Lung (tissue), 12 donors: Measurements from ENCODE around the gene ABHD17B. TPM values are rescaled to one million over a fixed set of nuclear protein-coding genes. Genes with fewer than 3 reads are reported as not detected.

Source experiments
- ATAC-seq: fragments of 200-7000 bp; cut with Tn5 transposase; one replicate; pipeline ENCODE4 v1.9.1; 2020; ENCODE audit warnings: moderate number of reproducible peaks; ENCODE audit not compliant: insufficient read depth, low FRiP score
- DNase-seq, 3 donors: peaks; one replicate each; pipeline ENCODE4 v3.0.0-alpha.2; 2013 to 2017
- H3K27ac ChIP-seq, 2 donors: one replicate each; pipeline ENCODE4 v1.5.1; 2013; ENCODE audit warnings: mild to moderate bottlenecking in 2 of 2, moderate library complexity in 2 of 2, control low read depth in 1 of 2, inconsistent platforms in 1 of 2, low read depth in 1 of 2, low read length in 1 of 2
- H3K27me3 ChIP-seq, 3 donors: one replicate each; pipeline ENCODE4 v1.5.1; 2013; ENCODE audit warnings: low read length in 2 of 3; ENCODE audit not compliant: control insufficient read depth in 3 of 3, insufficient read depth in 3 of 3
- H3K36me3 ChIP-seq, 4 donors: one replicate each; pipeline ENCODE4 v1.5.1; 2013; ENCODE audit warnings: low read length in 4 of 4, mild to moderate bottlenecking in 1 of 4, moderate library complexity in 1 of 4; ENCODE audit not compliant: control insufficient read depth in 4 of 4, insufficient read depth in 4 of 4
- H3K4me1 ChIP-seq, 5 donors: one replicate each; pipeline ENCODE4 v1.5.1; 2013; ENCODE audit warnings: low read length in 5 of 5, mild to moderate bottlenecking in 2 of 5, moderate library complexity in 1 of 5; ENCODE audit not compliant: control insufficient read depth in 5 of 5, insufficient read depth in 5 of 5
- H3K4me3 ChIP-seq: one replicate; pipeline ENCODE4 v1.5.1; 2013; ENCODE audit warnings: mild to moderate bottlenecking, control low read depth, moderate library complexity
- H3K9ac ChIP-seq, 2 donors: one replicate each; pipeline ENCODE4 v1.5.1; 2013; ENCODE audit warnings: low read length in 2 of 2, control low read depth in 1 of 2; ENCODE audit not compliant: insufficient read depth in 1 of 2
- H3K9me3 ChIP-seq, 4 donors: one replicate each; pipeline ENCODE4 v1.5.1; 2013; ENCODE audit warnings: low read length in 3 of 4, mild to moderate bottlenecking in 1 of 4, moderate library complexity in 1 of 4; ENCODE audit not compliant: control insufficient read depth in 4 of 4, insufficient read depth in 3 of 4
- WGBS, 2 donors: extraction: QIAGEN DNeasy Blood & Tissue Kit; methylation state at CpG; one replicate each; pipeline ENCODE4 v1.1.7; 2013; 5-methylcytosine and 5-hydroxymethylcytosine counted together
- polyA plus RNA-seq, 2 donors: library from polyadenylated mRNA; stranded (reverse); fragments of 200-250 nt; gene quantifications; one replicate each; pipeline ENCODE4 v1.2.1, GENCODE V29; 2013
- total RNA-seq, 2 donors: library from RNA; depleted of rRNA in 1 of 2; stranded (reverse); fragments of >200 nt in 1 of 2; gene quantifications; one replicate each; pipeline ENCODE4 v1.2.1, GENCODE V29; 2014 to 2021
- TF ChIP-seq, protein P1 (sequence below): IDR thresholded peaks from 2 replicates; pipeline ENCODE4 v1.5.1; 2012; ENCODE audit warnings: mild to moderate bottlenecking; ENCODE audit errors: control extremely low read depth, extremely low read depth
- donor health status: control.
- donor health status: control.
- donor health status: Bipolar disorder and iron deficiency.
- donor health status: healthy.
- donor health status: DM: yes; HTN: yes; CAD: no.

Gene ABHD17B
- total and polyA plus RNA-seq, 4 donors = 3.2 to 37.7 (median 13.8) TPM

DNA sequence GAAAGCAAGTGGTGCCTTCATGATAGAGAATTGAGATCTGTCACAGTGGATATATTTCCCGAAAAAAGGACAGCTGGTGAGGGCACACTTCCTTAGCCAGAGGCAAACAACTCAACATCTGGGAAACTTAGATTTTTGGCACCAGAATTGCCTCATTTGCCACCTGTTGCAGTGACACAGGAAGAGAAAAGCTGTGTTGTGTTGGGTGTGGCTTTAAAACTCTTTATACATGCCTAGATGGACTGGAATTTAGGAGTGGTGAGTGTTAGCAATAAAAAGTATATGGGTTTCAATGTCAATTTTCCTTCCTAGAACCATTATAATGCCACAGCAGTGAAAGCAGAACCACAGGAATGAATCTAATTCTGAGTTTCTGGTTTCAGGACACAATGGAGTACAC lies 80.1 kb downstream of the ABHD17B start:
- Histone ChIP-seq H3K36me3 (no peaks in the 10 kb centered on the region), H3K27ac (no peak overlapping the region), H3K9ac (no peak overlapping the region), H3K9me3 (peaks cover 0 to 5% (median 0%) of the 10 kb centered on the region in 4 donors), H3K27me3 (no peaks in the 10 kb centered on the region), H3K4me1 (no peaks in the 10 kb centered on the region), H3K4me3 (no peak overlapping the region)
- WGBS, 2 donors = 72 to 85% methylated on average over 1 of the region's 1 CpG
- TF ChIP-seq, protein P1, sequence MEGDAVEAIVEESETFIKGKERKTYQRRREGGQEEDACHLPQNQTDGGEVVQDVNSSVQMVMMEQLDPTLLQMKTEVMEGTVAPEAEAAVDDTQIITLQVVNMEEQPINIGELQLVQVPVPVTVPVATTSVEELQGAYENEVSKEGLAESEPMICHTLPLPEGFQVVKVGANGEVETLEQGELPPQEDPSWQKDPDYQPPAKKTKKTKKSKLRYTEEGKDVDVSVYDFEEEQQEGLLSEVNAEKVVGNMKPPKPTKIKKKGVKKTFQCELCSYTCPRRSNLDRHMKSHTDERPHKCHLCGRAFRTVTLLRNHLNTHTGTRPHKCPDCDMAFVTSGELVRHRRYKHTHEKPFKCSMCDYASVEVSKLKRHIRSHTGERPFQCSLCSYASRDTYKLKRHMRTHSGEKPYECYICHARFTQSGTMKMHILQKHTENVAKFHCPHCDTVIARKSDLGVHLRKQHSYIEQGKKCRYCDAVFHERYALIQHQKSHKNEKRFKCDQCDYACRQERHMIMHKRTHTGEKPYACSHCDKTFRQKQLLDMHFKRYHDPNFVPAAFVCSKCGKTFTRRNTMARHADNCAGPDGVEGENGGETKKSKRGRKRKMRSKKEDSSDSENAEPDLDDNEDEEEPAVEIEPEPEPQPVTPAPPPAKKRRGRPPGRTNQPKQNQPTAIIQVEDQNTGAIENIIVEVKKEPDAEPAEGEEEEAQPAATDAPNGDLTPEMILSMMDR = no peak
- DNase-seq (no peak), ATAC-seq (no peak)

DNA sequence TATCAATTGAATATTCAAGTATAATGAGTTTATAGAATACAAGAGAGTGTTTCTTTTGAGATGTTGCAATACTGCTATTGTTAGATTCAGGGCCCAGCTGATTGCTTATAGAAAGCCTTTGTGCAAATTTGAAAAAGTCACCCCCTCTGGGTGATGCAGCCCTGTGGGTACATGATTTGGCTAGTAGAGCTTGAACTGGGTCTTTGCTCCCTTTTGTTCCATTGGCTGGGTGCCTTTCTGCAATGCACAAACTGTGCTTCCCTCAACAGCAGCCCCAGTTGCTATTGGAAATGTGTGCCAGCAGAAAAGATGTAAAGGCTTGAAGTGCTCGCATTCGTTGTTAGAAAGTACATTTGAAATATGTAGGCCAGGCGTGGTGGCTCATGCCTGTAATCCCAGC lies 80.8 kb downstream of the ABHD17B start:
- Histone ChIP-seq H3K27ac (no peak overlapping the region), H3K9ac (no peak overlapping the region), H3K9me3 (peaks cover 0 to 5% (median 0%) of the 10 kb centered on the region in 4 donors), H3K27me3 (no peaks in the 10 kb centered on the region), H3K4me3 (no peak overlapping the region), H3K4me1 (no peaks in the 10 kb centered on the region), H3K36me3 (no peaks in the 10 kb centered on the region)
- TF ChIP-seq, protein P1 = no peak
- no peak for ATAC-seq
- no peak for DNase-seq
- 64 to 65% methylated on average over 3 of the region's 3 CpGs for WGBS, 2 donors

DNA sequence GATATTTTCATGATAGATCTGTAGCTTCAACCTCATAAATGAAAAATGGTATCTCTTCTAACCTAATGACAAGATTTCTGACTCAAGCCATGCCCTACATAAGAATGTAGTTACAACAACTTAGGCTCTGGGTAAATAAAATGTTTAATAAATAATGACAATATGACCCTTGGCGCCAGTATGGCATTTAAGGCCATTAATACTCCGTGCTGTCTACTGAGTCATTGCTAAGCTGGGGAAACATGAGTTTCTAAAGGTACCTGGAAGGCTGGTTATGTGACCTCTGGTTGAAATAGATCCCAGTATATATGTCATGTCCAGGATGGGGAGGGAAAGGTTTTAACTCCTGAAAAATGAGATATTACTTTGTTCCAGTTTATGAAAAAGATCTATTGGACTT lies 84.7 kb downstream of the ABHD17B start:
- no peaks in the 10 kb centered on the region for H3K27me3 ChIP-seq
- TF ChIP-seq, protein P1 = no peak
- ATAC-seq (no peak), DNase-seq (no peak)
- H3K4me3 ChIP-seq = no peak overlapping the region
- 46 to 47% methylated on average over 2 of the region's 2 CpGs for WGBS, 2 donors
- no peaks in the 10 kb centered on the region for H3K4me1 ChIP-seq
- no peaks in the 10 kb centered on the region for H3K36me3 ChIP-seq
- H3K9me3 ChIP-seq = no peaks in the 10 kb centered on the region
- H3K9ac ChIP-seq = no peak overlapping the region
- no peak overlapping the region for H3K27ac ChIP-seq

DNA sequence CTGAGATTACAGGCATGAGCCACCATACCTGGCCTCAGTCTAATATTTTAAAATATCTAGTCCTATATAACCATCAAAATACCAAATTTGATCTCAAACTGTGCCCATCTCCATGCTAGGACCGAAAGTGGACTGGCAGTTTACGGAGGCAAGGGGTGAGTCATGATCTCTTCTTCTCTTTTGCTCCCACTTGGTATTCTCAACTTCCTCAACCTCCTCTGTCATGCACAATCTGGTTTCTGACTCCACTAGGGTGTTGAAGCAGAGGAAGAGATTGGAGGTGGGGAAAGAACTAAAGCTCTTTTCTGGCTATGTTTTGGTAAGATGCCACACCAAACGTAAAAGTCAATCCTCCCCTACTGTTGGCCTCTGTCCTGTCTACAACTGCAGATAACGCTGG lies 86.7 kb downstream of the ABHD17B start:
- Histone ChIP-seq H3K9me3 (no peaks in the 10 kb centered on the region), H3K27ac (no peak overlapping the region), H3K27me3 (no peaks in the 10 kb centered on the region), H3K4me1 (no peaks in the 10 kb centered on the region), H3K9ac (no peak overlapping the region), H3K36me3 (no peaks in the 10 kb centered on the region), H3K4me3 (no peak overlapping the region)
- ATAC-seq = no peak
- no peak for DNase-seq
- WGBS, 2 donors = 62 to 82% methylated on average over 4 of the region's 4 CpGs
- TF ChIP-seq, protein P1 = no peak
